GM23338 (cell line): ENCODE measurements around the gene PPM1H. TPM values are rescaled to one million over a fixed set of nuclear protein-coding genes. Genes with fewer than 3 reads are reported as not detected.

Experiments used
- ATAC-seq: fragments of 200-7000 bp; cut with Tn5 transposase; 3 replicates; pipeline ENCODE4 v1.9.1; 2020
- DNase-seq: peaks from one replicate; pipeline ENCODE4 v3.0.0-alpha.2; 2015; ENCODE audit warnings: low spot score
- H2AFZ ChIP-seq: fragments of 200-600 bp; sonication (generic); 2 replicates; pipeline ENCODE4 v1.8.0; 2016; ENCODE audit warnings: antibody characterized with exemption, mild to moderate bottlenecking, moderate library complexity
- H3F3A ChIP-seq: fragments of 200-600 bp; sonication (generic); replicated peaks from 2 replicates; pipeline ENCODE4 v1.8.0; 2017; ENCODE audit warnings: antibody characterized with exemption, mixed run types, low read depth
- H3K27ac ChIP-seq: fragments of 200-600 bp; sonication (generic); 2 replicates; pipeline ENCODE4 v1.6.1; 2016; ENCODE audit warnings: low read depth
- H3K27me3 ChIP-seq: fragments of 200-600 bp; sonication (generic); 2 replicates; pipeline ENCODE4 v1.8.0; 2016; ENCODE audit warnings: mild to moderate bottlenecking, mixed run types, moderate library complexity; ENCODE audit not compliant: insufficient read depth
- H3K36me3 ChIP-seq: fragments of 200-600 bp; sonication (generic); 2 replicates; pipeline ENCODE4 v1.8.0; 2016; ENCODE audit warnings: mild to moderate bottlenecking; ENCODE audit not compliant: insufficient read depth
- H3K4me1 ChIP-seq: fragments of 200-600 bp; sonication (generic); 2 replicates; pipeline ENCODE4 v1.8.0; 2016; ENCODE audit warnings: mild to moderate bottlenecking, moderate library complexity; ENCODE audit not compliant: insufficient read depth
- H3K4me2 ChIP-seq: fragments of 200-600 bp; sonication (generic); 2 replicates; pipeline ENCODE4 v1.7.1; 2017; ENCODE audit warnings: mixed run types
- H3K4me3 ChIP-seq: fragments of 200-600 bp; sonication (generic); 2 replicates; pipeline ENCODE4 v1.6.1; 2016; ENCODE audit warnings: mixed run types
- H3K79me2 ChIP-seq: fragments of 200-600 bp; sonication (generic); replicated peaks from 2 replicates; pipeline ENCODE4 v1.8.0; 2017; ENCODE audit warnings: mild to moderate bottlenecking; ENCODE audit not compliant: insufficient read depth
- H3K9me2 ChIP-seq: fragments of 200-600 bp; sonication (generic); 2 replicates; pipeline ENCODE4 v1.8.0; 2017; ENCODE audit not compliant: insufficient read depth
- H4K20me1 ChIP-seq: fragments of 200-600 bp; sonication (generic); replicated peaks from 2 replicates; pipeline ENCODE4 v1.8.0; 2017; ENCODE audit warnings: mild to moderate bottlenecking; ENCODE audit not compliant: insufficient read depth
- H3K27ac Mint-ChIP-seq: 2 replicates; pipeline ENCODE4 v1.8.0; 2020; ENCODE audit warnings: inconsistent platforms, mild to moderate bottlenecking, moderate library complexity, mixed read lengths
- H3K27me3 Mint-ChIP-seq: 3 replicates; pipeline ENCODE4 v1.8.0; 2022; ENCODE audit warnings: low read depth, mild to moderate bottlenecking, moderate library complexity, mixed read lengths, inconsistent platforms; ENCODE audit not compliant: insufficient read depth, poor library complexity
- H3K36me3 Mint-ChIP-seq: 3 replicates; pipeline ENCODE4 v1.8.0; 2021; ENCODE audit warnings: low read depth, mild to moderate bottlenecking, inconsistent platforms, moderate library complexity, mixed read lengths
- H3K4me1 Mint-ChIP-seq: 3 replicates; pipeline ENCODE4 v1.8.0; 2020; ENCODE audit warnings: mild to moderate bottlenecking, inconsistent platforms, mixed read lengths
- H3K4me3 Mint-ChIP-seq: 3 replicates; pipeline ENCODE4 v1.8.0; 2021; ENCODE audit warnings: moderate library complexity, mild to moderate bottlenecking, inconsistent platforms, mixed read lengths
- H3K9me3 Mint-ChIP-seq: 3 replicates; pipeline ENCODE4 v1.8.0; 2020; ENCODE audit warnings: moderate library complexity, mild to moderate bottlenecking, inconsistent platforms, mixed read lengths
- CREB1 ChIP-seq: fragments of 250-450 bp; sonication (Bioruptor Pico); IDR thresholded peaks from 2 replicates; pipeline ENCODE4 v1.5.0; 2020; ENCODE audit warnings: low read depth, mild to moderate bottlenecking, moderate library complexity
- EZH2 ChIP-seq: fragments of 200-600 bp; sonication (generic); IDR thresholded peaks from one replicate; pipeline ENCODE4 v1.8.0; 2017; ENCODE audit warnings: antibody characterized with exemption, mild to moderate bottlenecking, low read depth; ENCODE audit not compliant: unreplicated experiment
- NANOG ChIP-seq: IDR thresholded peaks from 2 replicates; pipeline ENCODE4 v1.6.1; 2016; ENCODE audit warnings: antibody characterized with exemption, borderline replicate concordance
- POLR2AphosphoS5 ChIP-seq: IDR thresholded peaks from 2 replicates; pipeline ENCODE4 v1.6.1; 2016; ENCODE audit warnings: antibody characterized with exemption, low read depth
- polyA plus RNA-seq: library from polyadenylated mRNA; unstranded; fragments of >200 nt; fragmentation: Nextera tagmentation; extraction: Ambion mirVana; gene quantifications from 2 replicates; pipeline ENCODE4 v1.2.1, GENCODE V29; 2016
- total RNA-seq: library from RNA; depleted of rRNA; stranded (reverse); fragments of >200 nt; shearing (Covaris generic); gene quantifications from 2 replicates; pipeline ENCODE4 v1.2.3, GENCODE V29; 2014
- TF ChIP-seq, protein P1 (sequence below): IDR thresholded peaks from one replicate; pipeline ENCODE4 v1.6.1; 2018; ENCODE audit warnings: antibody characterized with exemption; ENCODE audit not compliant: unreplicated experiment
- TF ChIP-seq, protein P2 (sequence below), 2 experiments: fragments of 200-600 bp in 1 of 2; sonication (generic) in 1 of 2; conservative IDR thresholded peaks; 2 replicates each; pipeline versions ENCODE4 v1.5.1 to v1.6.1; 2016 to 2017; ENCODE audit warnings: antibody characterized with exemption in 2 of 2, low read depth in 2 of 2, mild to moderate bottlenecking in 2 of 2, moderate library complexity in 1 of 2

Gene PPM1H
- total and polyA plus RNA-seq, 2 experiments from 2014 or later, result 11.4 to 41.2 TPM

DNA sequence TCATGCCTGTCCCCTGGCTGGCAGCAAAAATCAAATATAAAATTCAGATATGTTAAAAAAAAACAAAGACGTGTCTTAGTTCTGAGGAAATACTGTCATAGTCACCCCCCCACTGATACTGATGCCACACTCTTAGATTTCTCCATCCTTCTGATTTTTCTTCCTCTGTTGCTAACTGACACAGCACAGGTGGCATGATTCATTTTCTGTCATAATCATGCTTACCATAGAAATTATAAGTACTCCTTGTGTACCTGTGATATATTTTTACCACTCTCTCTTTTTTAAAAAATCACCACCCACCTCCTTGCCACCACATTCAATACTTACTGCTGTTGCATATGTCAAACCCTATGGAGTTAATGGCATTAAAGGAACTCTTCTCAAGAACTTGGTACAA lies 209.2 kb downstream of the PPM1H start:
- Histone ChIP-seq H3K4me2 (peak overlapping the region; percentile 28; the same call in 1 of the 2 replicates), H3K27ac (no peak overlapping the region)
- H3K27ac Mint-ChIP-seq, result peak overlapping the region; percentile 95

DNA sequence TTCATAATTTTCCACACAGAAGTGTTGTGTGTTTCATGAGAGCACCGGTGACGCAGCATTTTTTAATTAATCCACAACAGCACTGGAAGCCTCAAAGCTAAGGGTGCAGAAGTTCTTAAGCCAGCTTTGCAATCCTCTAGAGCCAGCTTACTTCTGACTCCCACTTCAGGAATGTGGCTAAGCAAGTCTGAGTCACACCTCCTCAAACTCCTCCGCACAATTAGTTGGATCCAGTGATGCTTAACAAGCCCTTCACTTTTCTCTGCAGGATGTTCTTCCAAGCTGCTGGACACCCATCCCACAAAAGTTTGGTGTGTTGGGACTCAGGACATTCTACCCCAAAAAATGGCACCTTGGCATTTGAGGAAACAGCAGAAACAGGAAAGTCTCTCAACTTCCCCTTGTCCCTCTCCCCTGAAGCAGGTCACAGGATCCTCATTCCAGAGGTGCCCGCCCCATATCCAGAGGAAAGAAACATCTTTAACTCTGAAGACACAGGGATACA lies 210.0 kb downstream of the PPM1H start:
- Histone ChIP-seq H4K20me1 (no peaks in the 10 kb centered on the region), H3K4me3 (0 out of 2 replicates have a peak overlapping the region, but pooled peaks have one; percentile 25), H3K79me2 (no peaks in the 10 kb centered on the region), H3K4me1 (peaks cover 37% of the 10 kb centered on the region), H3K9me2 (no peaks in the 10 kb centered on the region), H3K27me3 (no peaks in the 10 kb centered on the region), H3F3A (0 out of 2 replicates have a peak, but pooled peaks cover 4% of the 10 kb centered on the region), H3K36me3 (no peaks in the 10 kb centered on the region), H2AFZ (no peak overlapping the region), H3K4me2 (peak overlapping the region; percentile 28), H3K27ac (peak overlapping the region; percentile 48; the same call in 1 of the 2 replicates)
- H3K27ac Mint-ChIP-seq, result peak overlapping the region; percentile 95
- peaks cover 68% of the 10 kb centered on the region for H3K4me1 Mint-ChIP-seq
- peak overlapping the region; percentile 1; the same call in 1 of the 3 replicates for H3K4me3 Mint-ChIP-seq
- no peaks in the 10 kb centered on the region; the same call in 2 of the 3 replicates for H3K36me3 Mint-ChIP-seq
- H3K27me3 Mint-ChIP-seq, result peaks cover 10% of the 10 kb centered on the region
- peak; percentile 92 for ATAC-seq
- no peaks in the 10 kb centered on the region; the same call in 2 of the 3 replicates for H3K9me3 Mint-ChIP-seq
- DNase-seq, result peak; percentile 94
- TF ChIP-seq, protein P1, sequence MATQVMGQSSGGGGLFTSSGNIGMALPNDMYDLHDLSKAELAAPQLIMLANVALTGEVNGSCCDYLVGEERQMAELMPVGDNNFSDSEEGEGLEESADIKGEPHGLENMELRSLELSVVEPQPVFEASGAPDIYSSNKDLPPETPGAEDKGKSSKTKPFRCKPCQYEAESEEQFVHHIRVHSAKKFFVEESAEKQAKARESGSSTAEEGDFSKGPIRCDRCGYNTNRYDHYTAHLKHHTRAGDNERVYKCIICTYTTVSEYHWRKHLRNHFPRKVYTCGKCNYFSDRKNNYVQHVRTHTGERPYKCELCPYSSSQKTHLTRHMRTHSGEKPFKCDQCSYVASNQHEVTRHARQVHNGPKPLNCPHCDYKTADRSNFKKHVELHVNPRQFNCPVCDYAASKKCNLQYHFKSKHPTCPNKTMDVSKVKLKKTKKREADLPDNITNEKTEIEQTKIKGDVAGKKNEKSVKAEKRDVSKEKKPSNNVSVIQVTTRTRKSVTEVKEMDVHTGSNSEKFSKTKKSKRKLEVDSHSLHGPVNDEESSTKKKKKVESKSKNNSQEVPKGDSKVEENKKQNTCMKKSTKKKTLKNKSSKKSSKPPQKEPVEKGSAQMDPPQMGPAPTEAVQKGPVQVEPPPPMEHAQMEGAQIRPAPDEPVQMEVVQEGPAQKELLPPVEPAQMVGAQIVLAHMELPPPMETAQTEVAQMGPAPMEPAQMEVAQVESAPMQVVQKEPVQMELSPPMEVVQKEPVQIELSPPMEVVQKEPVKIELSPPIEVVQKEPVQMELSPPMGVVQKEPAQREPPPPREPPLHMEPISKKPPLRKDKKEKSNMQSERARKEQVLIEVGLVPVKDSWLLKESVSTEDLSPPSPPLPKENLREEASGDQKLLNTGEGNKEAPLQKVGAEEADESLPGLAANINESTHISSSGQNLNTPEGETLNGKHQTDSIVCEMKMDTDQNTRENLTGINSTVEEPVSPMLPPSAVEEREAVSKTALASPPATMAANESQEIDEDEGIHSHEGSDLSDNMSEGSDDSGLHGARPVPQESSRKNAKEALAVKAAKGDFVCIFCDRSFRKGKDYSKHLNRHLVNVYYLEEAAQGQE, result no peak
- TF ChIP-seq, protein P2, sequence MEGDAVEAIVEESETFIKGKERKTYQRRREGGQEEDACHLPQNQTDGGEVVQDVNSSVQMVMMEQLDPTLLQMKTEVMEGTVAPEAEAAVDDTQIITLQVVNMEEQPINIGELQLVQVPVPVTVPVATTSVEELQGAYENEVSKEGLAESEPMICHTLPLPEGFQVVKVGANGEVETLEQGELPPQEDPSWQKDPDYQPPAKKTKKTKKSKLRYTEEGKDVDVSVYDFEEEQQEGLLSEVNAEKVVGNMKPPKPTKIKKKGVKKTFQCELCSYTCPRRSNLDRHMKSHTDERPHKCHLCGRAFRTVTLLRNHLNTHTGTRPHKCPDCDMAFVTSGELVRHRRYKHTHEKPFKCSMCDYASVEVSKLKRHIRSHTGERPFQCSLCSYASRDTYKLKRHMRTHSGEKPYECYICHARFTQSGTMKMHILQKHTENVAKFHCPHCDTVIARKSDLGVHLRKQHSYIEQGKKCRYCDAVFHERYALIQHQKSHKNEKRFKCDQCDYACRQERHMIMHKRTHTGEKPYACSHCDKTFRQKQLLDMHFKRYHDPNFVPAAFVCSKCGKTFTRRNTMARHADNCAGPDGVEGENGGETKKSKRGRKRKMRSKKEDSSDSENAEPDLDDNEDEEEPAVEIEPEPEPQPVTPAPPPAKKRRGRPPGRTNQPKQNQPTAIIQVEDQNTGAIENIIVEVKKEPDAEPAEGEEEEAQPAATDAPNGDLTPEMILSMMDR (conservative IDR thresholded peaks at IDR 0.05; ENCODE audit: low read depth in 2 of 2), result no peak
- no peak for TF ChIP-seq EZH2
- TF ChIP-seq CREB1, result 0 out of 2 replicates have a peak, but pooled peaks have one; percentile 28

More for the DNA sequence above, 209.2 kb downstream of the PPM1H start:
- Histone ChIP-seq H3K79me2 (no peaks in the 10 kb centered on the region), H3K4me1 (peaks cover 44% of the 10 kb centered on the region), H3F3A (0 out of 2 replicates have a peak, but pooled peaks cover 4% of the 10 kb centered on the region), H4K20me1 (no peaks in the 10 kb centered on the region), H3K36me3 (no peaks in the 10 kb centered on the region), H3K9me2 (no peaks in the 10 kb centered on the region), H2AFZ (no peak overlapping the region), H3K27me3 (no peaks in the 10 kb centered on the region), H3K4me3 (no peak overlapping the region)
- TF ChIP-seq POLR2AphosphoS5, result no peak
- TF ChIP-seq, protein P1, result no peak
- TF ChIP-seq NANOG, result no peak
- H3K4me1 Mint-ChIP-seq, result peaks cover 71% of the 10 kb centered on the region
- peaks cover 11% of the 10 kb centered on the region for H3K27me3 Mint-ChIP-seq
- H3K36me3 Mint-ChIP-seq, result no peaks in the 10 kb centered on the region
- ATAC-seq (no peak), DNase-seq (no peak)
- no peaks in the 10 kb centered on the region; the same call in 2 of the 3 replicates for H3K9me3 Mint-ChIP-seq
- H3K4me3 Mint-ChIP-seq, result no peak overlapping the region
